AG20443 (cell line): ENCODE results near the gene HS6ST2.

Source experiments
- DNase-seq: peaks from one replicate; pipeline ENCODE4 v3.0.0; 2012; ENCODE audit warnings: low spot score, mixed read lengths

HS6ST2 gene

DNA sequence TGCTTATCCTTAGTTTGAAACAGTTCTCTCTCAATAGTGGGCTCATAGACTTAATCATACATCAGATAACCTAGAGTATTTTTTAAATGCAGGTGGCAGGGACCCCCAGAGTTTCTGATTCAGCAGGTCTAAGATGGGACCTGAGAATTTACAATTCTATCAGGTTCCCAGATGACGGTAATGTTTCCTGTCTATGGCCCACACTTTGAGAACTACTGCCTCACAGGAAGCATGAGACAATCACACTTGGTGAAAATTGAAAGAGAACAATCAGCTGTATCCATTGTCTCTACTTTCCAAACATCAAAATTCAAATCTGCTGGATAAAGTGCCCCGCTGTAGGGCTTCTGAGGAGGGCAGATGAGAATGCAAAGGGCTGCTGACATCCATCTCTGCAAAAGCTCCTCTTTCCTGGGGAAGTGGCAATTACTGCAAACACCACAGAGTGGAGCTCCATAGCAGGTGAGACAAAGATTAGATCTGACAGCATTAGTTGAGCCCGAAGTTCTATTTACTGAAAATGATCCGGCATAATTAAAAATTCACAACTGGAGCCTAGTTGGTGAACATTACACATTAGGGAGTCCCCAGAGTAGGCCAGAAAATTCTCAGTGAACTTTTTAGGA lies 281.8 kb downstream of the HS6ST2 start:
- peak; percentile 3 for DNase-seq

- DNase-seq: no peak
These were observed 282.3 kb downstream of the HS6ST2 start for GRCh38 chrX:132676102-132676501.

DNA sequence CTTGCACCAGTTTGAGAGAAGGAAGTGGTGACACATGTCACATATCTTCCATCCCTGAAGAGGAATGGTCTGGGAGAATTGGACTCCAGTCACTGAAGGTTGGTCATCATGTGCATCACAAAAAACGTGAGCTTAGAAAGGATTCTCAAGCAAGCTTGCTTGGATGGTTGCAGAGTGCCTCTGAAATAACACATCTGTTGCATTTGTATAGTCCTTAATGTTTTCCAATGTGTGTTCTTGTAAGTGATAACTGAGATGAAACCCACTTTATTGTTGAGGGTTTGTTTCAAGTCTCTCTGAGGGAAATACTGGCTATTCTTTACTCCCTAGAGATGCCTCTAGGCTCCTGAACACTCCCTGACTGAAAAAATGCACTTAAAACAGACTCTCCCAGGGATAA lies 285.1 kb downstream of the HS6ST2 start:
- DNase-seq: no peak

- peak; percentile 24 for DNase-seq
These were observed 287.2 kb downstream of the HS6ST2 start for GRCh38 chrX:132671229-132671641.

DNA sequence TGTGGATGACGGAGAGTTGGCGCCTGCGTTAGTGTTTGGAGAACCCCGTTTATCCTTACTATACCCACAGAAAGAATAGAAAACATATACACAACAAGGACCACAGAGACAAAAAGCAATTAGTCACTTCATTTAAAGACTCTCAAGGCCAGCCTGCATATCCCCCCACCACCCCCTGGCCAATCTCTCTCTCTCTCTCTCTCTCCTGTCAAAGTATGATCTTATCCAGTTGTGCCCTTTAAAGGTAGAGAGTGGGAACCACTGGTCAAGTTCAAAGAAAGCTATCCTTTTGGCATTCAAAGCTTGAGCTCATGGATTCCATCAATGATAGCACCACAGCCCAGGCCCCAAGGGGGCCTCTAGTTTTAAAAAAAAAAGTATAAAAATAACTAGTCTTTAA lies 289.3 kb downstream of the HS6ST2 start:
- no peak for DNase-seq

DNA sequence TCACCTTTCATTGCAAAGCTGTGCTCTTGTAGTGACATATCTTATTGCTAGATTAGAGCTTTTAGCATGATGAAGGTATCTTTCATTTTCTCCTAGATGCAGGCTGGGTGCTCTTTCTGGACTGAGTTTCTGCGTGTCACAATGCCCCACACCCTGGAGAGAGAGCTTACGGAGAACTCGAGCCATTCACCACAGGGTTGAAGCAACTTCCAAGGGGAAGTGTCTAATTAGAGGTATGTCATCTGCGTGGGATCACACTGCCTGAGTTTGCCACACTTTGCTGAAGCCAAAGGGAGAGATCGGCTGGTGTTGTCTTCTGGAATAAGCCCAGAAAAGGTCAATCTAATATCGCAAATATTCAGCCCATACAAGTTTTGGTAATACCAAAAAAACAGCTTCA lies 290.3 kb downstream of the HS6ST2 start:
- no peak for DNase-seq

DNA sequence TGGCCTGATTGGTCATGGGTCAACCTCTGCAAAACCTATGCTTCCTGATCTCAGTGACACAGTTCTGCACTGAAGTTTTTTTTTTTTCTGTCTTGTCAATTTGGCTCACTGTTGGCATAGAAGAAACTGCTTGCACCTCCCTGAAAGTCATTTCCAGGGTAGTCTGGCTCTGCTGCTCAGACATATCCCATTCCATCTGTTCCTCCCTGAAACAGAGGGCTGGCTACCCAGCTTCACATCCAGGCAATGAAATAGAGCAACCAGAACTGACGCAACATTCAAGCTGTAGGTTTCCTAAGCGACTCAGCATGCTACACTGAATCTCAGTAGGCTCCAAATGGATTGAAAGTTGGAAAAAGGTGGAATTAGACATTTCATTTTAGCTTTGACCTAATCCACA lies 292.8 kb downstream of the HS6ST2 start:
- no peak for DNase-seq

GRCh38 chrX:132664273-132664672 lies 294.2 kb downstream of the HS6ST2 start:
- no peak for DNase-seq

- DNase-seq: no peak
These were observed 295.6 kb downstream of the HS6ST2 start for GRCh38 chrX:132662844-132663243.

DNA sequence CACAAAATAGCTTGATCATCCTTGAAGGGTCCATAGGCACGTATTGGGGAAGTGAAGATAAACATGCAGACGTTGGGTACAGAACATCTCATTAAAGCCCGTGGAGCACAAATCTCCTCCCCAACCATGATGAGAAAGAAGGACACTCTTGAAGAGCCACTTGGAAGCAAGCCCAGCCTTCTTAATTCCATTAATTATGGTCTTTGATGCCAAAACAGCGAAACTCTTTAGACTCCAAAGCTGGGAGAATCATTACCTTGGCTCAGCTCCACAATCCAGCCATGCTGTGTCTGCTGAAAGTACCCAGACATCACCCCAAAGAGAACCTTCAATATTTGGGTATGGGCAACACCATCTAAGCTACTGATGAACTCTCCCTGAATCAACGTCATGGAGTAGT lies 300.6 kb downstream of the HS6ST2 start:
- no peak for DNase-seq

GRCh38 chrX:132652871-132653270 lies 305.6 kb downstream of the HS6ST2 start:
- DNase-seq: peak; percentile 5

- DNase-seq: peak; percentile 17
These were observed 306.9 kb downstream of the HS6ST2 start for GRCh38 chrX:132651421-132652086.

DNA sequence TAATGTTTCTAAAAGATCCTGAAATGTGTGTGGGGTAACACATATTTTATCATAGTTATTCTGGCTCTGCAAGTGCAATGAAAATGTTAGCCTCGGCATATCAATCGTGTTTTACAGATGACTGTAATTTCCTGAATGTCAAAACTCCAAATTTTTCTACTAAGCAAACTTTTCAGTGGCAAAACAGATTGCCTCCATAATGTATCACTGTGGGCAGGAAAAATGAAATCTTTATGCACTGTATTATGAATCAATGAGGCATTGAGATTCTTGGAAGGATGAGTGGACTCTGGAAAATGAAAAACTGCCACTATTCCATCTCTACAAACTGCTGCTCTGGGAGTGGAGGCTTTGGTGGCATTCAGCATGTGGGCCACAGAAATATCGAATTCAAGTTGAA lies 309.5 kb downstream of the HS6ST2 start:
- peak; percentile 49 for DNase-seq

DNA sequence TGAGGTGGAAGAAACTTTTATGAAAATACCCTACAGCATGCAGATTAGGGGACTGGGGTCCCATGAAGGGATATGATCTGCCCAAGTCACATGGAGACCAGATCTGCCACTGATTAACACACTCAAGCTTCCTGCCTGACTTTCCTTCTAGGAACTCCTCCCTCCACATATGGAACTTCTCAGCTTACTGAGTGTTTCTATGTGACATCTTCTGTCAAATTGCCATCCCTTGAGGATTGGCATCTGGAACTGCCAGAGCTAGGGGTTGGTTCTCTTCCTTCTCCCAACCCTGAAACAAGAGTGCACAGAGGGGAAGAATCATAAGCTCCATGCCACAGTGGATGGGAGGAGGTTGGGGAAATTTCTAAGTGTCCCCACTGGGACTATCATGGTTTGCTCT lies 319.0 kb downstream of the HS6ST2 start:
- DNase-seq: no peak

GRCh38 chrX:132638313-132638712 lies 320.1 kb downstream of the HS6ST2 start:
- no peak for DNase-seq

- no peak for DNase-seq
These were observed 322.3 kb downstream of the HS6ST2 start for GRCh38 chrX:132636080-132636479.

DNA sequence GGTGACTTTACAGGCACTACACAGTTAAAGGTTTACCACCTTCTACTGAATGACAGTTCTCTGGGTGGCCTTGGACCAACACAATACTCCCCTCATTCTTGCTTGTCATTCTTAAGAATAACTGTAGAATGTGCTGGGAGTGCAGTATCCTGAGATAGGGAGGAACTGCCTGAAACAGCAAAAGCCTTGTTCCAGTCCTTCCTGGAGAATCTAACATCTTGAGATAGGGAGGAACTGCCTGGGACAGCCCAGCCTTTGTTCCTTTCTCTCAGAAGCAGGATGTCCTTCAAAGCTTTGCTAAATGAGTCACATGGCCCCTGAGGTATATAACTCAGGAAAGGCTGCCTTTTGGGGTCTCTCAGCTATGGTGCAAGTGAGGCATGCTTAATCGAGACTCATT lies 323.9 kb downstream of the HS6ST2 start:
- no peak for DNase-seq

DNA sequence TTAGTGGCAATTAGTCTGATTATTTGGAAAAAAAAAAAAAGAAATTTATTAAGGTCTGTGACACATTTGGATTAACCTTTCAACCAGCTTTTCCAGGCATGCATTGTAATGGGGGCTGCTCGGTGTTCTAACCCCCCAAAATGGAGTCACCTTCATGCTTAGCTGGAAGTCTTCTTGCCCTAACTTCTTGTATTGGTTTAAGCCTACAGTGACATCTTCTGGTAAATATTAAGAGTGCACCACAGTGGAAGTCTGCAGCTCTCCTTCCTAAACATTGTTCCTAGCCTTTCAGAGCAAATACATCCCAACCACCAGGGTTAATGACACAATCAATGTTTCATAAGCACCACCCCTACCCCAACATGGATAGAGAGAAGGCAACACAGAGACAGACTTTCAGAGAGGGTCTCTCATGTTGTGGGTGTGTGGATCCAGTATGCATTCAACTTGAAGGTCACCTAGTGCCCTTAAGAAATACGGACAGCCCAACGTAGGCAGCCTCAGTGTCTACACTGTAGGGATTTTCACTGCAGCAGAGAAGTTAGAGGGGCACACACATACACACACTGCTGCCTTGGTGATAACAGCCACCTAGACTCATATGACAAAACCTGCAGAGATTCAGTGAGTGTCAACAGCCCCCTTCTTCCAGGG lies 326.7 kb downstream of the HS6ST2 start:
- peak; percentile 30 for DNase-seq

DNA sequence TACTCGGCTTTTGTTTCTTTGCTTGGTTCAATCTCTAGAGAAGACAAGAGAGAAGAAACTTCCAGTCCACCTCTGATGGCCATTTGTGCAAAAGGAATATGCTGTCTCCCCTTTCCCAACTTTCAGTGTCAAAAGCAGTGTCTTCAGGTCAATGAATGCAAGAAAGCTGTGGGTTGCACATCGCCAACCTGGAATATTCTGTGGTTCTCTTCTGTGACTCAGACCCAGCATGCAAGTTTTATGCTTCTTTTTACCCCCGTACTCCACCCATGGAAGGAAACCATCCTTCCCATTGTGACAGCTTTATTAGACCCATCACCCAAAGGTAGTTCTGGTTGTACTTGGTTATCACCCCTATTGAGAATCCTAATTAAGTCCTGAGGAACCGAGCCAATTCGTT lies 334.0 kb downstream of the HS6ST2 start:
- no peak for DNase-seq

DNA sequence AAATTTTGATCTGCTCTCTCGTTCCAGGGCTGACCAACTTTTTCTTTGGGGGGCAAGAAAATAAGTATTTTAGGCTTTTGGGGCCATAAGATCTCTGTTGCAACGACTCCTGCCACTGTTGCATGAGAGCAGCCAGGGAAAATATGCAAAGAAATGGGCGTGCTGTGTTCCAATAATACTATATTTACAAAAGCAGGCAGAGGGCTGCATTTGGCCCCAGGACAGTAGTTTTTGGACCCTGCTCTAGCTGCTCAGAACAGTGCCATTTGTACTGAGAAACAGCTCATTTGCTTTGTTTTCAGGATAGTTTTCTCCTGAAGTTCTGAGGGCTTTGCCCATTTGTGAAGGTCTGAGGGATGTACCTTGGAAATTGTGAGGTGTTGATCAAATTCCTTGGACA lies 334.5 kb downstream of the HS6ST2 start:
- DNase-seq: no peak

GRCh38 chrX:132623300-132623699 lies 335.1 kb downstream of the HS6ST2 start:
- DNase-seq: no peak

- DNase-seq: peak; percentile 37
These were observed 336.3 kb downstream of the HS6ST2 start for GRCh38 chrX:132622130-132622529.

DNA sequence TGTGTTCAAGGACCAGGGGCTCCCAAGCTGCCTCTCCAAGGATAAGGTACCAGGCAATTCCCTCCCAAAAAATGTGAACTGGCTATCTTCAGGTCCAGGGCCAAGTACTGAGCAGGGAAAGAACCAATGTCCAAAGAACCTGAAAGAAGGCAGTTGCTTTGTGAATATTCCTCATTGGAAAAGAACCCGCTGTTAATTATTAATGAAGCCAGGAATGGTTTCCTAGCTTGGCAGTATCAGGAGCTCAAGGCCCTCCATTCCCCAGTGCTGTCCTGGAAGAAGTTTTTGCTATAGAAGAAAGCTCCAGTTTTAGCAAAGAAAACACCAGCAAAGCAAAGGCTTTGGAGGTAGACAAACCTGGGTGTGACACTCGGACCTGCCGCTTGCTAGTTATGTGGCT lies 339.6 kb downstream of the HS6ST2 start:
- no peak for DNase-seq
